ENCODE data around the gene RANBP1. TPM values are rescaled to one million over a fixed set of nuclear protein-coding genes. Genes with fewer than 3 reads are reported as not detected.

The RANBP1 gene
- total and polyA plus RNA-seq, 9 of the 15 experiments (the other 6 are each of a cell fraction or from before 2014, with no cell fraction given) = 162 to 2,891 (median 1,289) TPM

- TF ChIP-seq, protein P1, sequence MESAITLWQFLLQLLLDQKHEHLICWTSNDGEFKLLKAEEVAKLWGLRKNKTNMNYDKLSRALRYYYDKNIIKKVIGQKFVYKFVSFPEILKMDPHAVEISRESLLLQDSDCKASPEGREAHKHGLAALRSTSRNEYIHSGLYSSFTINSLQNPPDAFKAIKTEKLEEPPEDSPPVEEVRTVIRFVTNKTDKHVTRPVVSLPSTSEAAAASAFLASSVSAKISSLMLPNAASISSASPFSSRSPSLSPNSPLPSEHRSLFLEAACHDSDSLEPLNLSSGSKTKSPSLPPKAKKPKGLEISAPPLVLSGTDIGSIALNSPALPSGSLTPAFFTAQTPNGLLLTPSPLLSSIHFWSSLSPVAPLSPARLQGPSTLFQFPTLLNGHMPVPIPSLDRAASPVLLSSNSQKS (CRISPR knock-in tag; IDR thresholded peaks at IDR 0.05) = no peak; the same call in 1 of the 2 replicates
- TF ChIP-seq XRCC3 (IDR thresholded peaks at IDR 0.05) = no peak
- no peak for TF ChIP-seq ZBTB11 (CRISPR knock-in tag; IDR thresholded peaks at IDR 0.05)
- TF ChIP-seq RB1 (IDR thresholded peaks at IDR 0.05; ENCODE audit: low read depth) = no peak
- TF ChIP-seq TBL1XR1 (IDR thresholded peaks at IDR 0.05; ENCODE audit: low read length in 2 of 2) = peak; percentile 22 to 45; a peak in 1 of 4 replicates
- TF ChIP-seq E2F3 (CRISPR knock-in tag; IDR thresholded peaks at IDR 0.05) = peak; percentile 61; the same call in 1 of the 2 replicates
- TF ChIP-seq SMARCA4 (IDR thresholded peaks at IDR 0.05) = no peak
- peak; percentile 53; the same call in 1 of the 2 replicates for TF ChIP-seq MEF2D (tag; conservative IDR thresholded peaks at IDR 0.05; ENCODE audit: low read depth)
- peak in 2 of 3 experiments; percentile 5 to 42 for TF ChIP-seq YY1 (IDR thresholded peaks at IDR 0.05; ENCODE audit: borderline replicate concordance in 1 of 3, control insufficient read depth in 1 of 3, extremely low read depth in 1 of 3, insufficient read depth in 3 of 3, insufficient read length in 1 of 3, insufficient replicate concordance in 2 of 3, low read depth in 1 of 3, low read length in 2 of 3)
- no peak for TF ChIP-seq NR0B1 (IDR thresholded peaks at IDR 0.05; ENCODE audit: partially characterized antibody)
- no peak for TF ChIP-seq ZNF589 (CRISPR knock-in tag; IDR thresholded peaks at IDR 0.05; ENCODE audit: low read depth)
- peak; percentile 21; the same call in 1 of the 2 replicates for TF ChIP-seq BHLHE40 (IDR thresholded peaks at IDR 0.05; ENCODE audit: low read length)
- TF ChIP-seq ETV1 (tag; conservative IDR thresholded peaks at IDR 0.05; ENCODE audit: low read depth) = no peak
- peak; percentile 85 for TF ChIP-seq GTF2A2 (tag; IDR thresholded peaks at IDR 0.05)
These were observed 1.9 kb downstream of the RANBP1 start (continued) for GRCh38 chr22:20117633-20118299.

All from K562 (cell line).